Activated CD4-positive, alpha-beta T cell treated with anti-CD3 and anti-CD28 coated beads, Interleukin-2, amount 10 ng/mL, durations not matched to agents 24 days and 14 days (primary cell): Measurements from ENCODE around the gene RCAN3. TPM values are rescaled to one million over a fixed set of nuclear protein-coding genes. Genes with fewer than 3 reads are reported as not detected.
"Not testable (repeated sequence)": the region's sequence is repeated elsewhere in the genome, so short reads cannot be mapped to it uniquely, and the experiment has no call there.

Experiments
- DNase-seq: peaks from one replicate; pipeline ENCODE4 v3.0.0; 2022
- H3K27ac Mint-ChIP-seq: one replicate; pipeline ENCODE4 v1.8.0; 2022; ENCODE audit warnings: mild to moderate bottlenecking, mixed read lengths
- H3K27me3 Mint-ChIP-seq: one replicate; pipeline ENCODE4 v1.8.0; 2022; ENCODE audit warnings: mixed read lengths
- H3K36me3 Mint-ChIP-seq: one replicate; pipeline ENCODE4 v1.8.0; 2022; ENCODE audit warnings: low read depth, mild to moderate bottlenecking, mixed read lengths
- H3K4me1 Mint-ChIP-seq: one replicate; pipeline ENCODE4 v1.8.0; 2021; ENCODE audit warnings: mixed read lengths
- H3K4me3 Mint-ChIP-seq: one replicate; pipeline ENCODE4 v1.8.0; 2022; ENCODE audit warnings: mild to moderate bottlenecking, moderate library complexity, mixed read lengths
- H3K9me3 Mint-ChIP-seq: one replicate; pipeline ENCODE4 v1.8.0; 2021; ENCODE audit warnings: mixed read lengths
- intact Hi-C: fragments of 100-400 bp; cut with micrococcal nuclease; formaldehyde crosslinking; loops from one replicate; pipeline ENCODE4 v1.15.1; 2023
- total RNA-seq: library from RNA; stranded (reverse); gene quantifications from 2 replicates; pipeline ENCODE4 v1.2.3, GENCODE V29; 2022

The RCAN3 gene
- total RNA-seq, 1 donor from 2014 or later: 31.6 TPM

DNA sequence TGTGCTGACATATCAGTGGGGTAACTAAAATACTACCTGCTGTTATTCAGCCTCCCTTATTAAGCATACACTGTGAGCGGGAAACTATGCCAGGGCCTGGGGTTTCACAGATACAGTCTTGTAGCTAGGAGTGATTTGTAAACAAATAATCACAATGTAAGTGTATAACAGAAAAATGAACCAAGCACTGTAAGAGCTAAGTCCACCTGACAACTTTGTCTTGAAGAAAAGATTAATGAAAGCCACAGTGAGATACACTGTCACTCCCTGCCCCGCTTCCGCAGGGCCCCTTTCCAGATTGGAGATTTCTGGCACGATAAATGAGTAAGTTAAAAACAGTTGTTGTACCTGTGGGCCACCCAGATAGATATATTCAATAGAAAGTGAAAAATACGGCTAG, 4.8 kb downstream of the RCAN3 start:
- intact Hi-C loops: loop anchor here (10.0 kb wide), 1 partner anchor 533 kb away; no protein-coding TSS in a partner anchor
- H3K36me3 Mint-ChIP-seq: peaks cover 35% of the 10 kb centered on the region

GRCh38 chr1:24508911-24509310, 6.3 kb downstream of the RCAN3 start:
- Mint-ChIP-seq H3K4me3 (no peak overlapping the region), H3K4me1 (peaks cover 62% of the 10 kb centered on the region), H3K27me3 (no peaks in the 10 kb centered on the region), H3K9me3 (no peaks in the 10 kb centered on the region), H3K36me3 (peaks cover 37% of the 10 kb centered on the region), H3K27ac (no peak overlapping the region)
- intact Hi-C loops: loop anchor here (10.0 kb wide), 1 partner anchor 534 kb away; no protein-coding TSS in a partner anchor
- no peak for DNase-seq

More for the DNA sequence above, 4.8 kb downstream of the RCAN3 start:
- H3K9me3 Mint-ChIP-seq: no peaks in the 10 kb centered on the region
- DNase-seq: peak; percentile 76
- no peaks in the 10 kb centered on the region for H3K27me3 Mint-ChIP-seq
- peaks cover 65% of the 10 kb centered on the region for H3K4me1 Mint-ChIP-seq
- peak overlapping the region; percentile 88 for H3K27ac Mint-ChIP-seq
- peak overlapping the region; percentile 74 for H3K4me3 Mint-ChIP-seq

- H3K4me1 Mint-ChIP-seq: peaks cover 33% of the 10 kb centered on the region
- H3K36me3 Mint-ChIP-seq: peaks cover 49% of the 10 kb centered on the region
- H3K9me3 Mint-ChIP-seq: no peaks in the 10 kb centered on the region
- H3K27ac Mint-ChIP-seq: no peak overlapping the region
- no peaks in the 10 kb centered on the region for H3K27me3 Mint-ChIP-seq
- DNase-seq: no peak
- intact Hi-C loops: no loop called here
- no peak overlapping the region for H3K4me3 Mint-ChIP-seq
Measured at GRCh38 chr1:24513706-24514105, 11.1 kb downstream of the RCAN3 start.

- no peak for DNase-seq
- Mint-ChIP-seq H3K27me3 (no peaks in the 10 kb centered on the region), H3K4me1 (peaks cover 25% of the 10 kb centered on the region), H3K9me3 (no peaks in the 10 kb centered on the region), H3K36me3 (peaks cover 46% of the 10 kb centered on the region), H3K4me3 (no peak overlapping the region), H3K27ac (no peak overlapping the region)
- intact Hi-C loops: no loop called here
Measured at GRCh38 chr1:24514946-24515345, 12.3 kb downstream of the RCAN3 start.

DNA sequence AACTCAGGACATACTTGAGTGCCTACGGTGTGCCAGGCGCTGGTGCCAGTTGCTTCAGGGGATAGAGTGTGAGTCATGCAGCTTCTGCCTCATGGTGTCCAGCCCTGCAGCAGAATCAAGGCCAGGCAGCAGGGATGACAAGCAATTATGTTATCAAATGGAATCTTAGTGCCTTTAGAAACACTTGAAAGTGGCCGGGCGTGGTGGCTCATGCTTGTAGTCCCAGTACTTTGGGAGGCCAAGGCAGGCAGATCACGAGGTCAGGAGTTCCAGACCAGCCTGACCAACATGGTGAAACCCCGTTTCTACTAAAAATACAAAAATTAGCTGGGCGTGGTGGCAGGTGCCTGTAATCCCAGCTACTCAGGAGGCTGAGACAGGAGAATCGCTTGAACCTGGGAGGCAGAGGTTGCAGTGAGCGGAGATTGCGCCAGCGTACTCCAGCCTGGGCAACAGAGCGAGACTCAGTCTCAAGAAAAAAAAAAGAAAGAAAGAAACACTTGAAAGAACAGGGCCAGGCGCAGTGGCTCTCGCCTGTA, 13.1 kb downstream of the RCAN3 start:
- H3K36me3 Mint-ChIP-seq: peaks cover 48% of the 10 kb centered on the region

GRCh38 chr1:24516506-24516905, 13.9 kb downstream of the RCAN3 start:
- Mint-ChIP-seq H3K36me3 (peaks cover 44% of the 10 kb centered on the region), H3K27ac (no peak overlapping the region), H3K4me1 (peaks cover 15% of the 10 kb centered on the region)

More for the DNA sequence above, 13.1 kb downstream of the RCAN3 start:
- H3K4me1 Mint-ChIP-seq: peaks cover 17% of the 10 kb centered on the region
- intact Hi-C loops, H3K9me3 Mint-ChIP-seq, H3K4me3 Mint-ChIP-seq, DNase-seq, H3K27me3 Mint-ChIP-seq, H3K27ac Mint-ChIP-seq: not testable (repeated sequence)

DNA sequence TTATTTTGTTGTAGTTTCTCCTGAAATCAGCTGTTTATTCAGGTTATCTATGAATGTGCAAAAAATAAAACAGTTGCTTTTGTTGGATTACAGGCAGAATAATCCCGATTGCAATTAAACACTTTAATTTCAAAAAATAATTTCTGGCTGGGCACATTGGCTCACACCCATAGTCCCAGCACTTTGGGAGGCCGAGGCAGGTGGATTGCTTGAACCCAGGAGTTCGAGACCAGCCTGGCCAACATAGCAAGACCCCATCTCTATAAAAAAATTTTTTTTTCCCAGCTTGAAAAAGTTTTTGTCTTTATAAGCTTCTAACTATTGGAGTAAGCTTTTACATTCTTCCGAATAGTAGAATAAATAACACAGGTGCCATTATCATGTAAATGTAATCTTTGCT, 15.3 kb downstream of the RCAN3 start:
- H3K4me3 Mint-ChIP-seq: no peak overlapping the region
- peaks cover 44% of the 10 kb centered on the region for H3K36me3 Mint-ChIP-seq
- H3K4me1 Mint-ChIP-seq: peaks cover 11% of the 10 kb centered on the region
- intact Hi-C loops: no loop called here
- no peaks in the 10 kb centered on the region for H3K27me3 Mint-ChIP-seq
- peaks cover 5% of the 10 kb centered on the region for H3K9me3 Mint-ChIP-seq
- DNase-seq: no peak
- no peak overlapping the region for H3K27ac Mint-ChIP-seq

More at GRCh38 chr1:24516506-24516905, 13.9 kb downstream of the RCAN3 start:
- intact Hi-C loops: no loop called here
- Mint-ChIP-seq H3K4me3 (no peak overlapping the region), H3K9me3 (peaks cover 5% of the 10 kb centered on the region), H3K27me3 (no peaks in the 10 kb centered on the region)
- no peak for DNase-seq

DNA sequence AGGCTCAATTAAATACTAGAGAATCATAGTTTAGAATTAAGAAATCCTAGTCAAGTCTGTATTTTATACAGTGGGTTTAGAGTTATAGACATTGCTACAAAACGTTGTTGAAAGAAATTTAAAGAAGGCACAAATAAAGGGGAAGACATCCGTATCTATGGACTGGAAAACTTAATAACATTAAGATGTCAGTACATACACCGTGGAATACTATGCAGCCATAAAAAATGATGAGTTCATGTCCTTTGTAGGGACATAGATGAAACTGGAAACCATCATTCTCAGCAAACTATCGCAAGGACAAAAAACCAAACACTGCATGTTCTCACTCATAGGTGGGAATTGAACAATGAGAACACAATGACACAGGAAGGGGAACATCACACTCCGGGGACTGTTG, 17.6 kb downstream of the RCAN3 start:
- H3K4me3 Mint-ChIP-seq, H3K27ac Mint-ChIP-seq, DNase-seq, H3K27me3 Mint-ChIP-seq, intact Hi-C loops, H3K9me3 Mint-ChIP-seq: not testable (repeated sequence)
- Mint-ChIP-seq H3K36me3 (peaks cover 47% of the 10 kb centered on the region), H3K4me1 (peaks cover 12% of the 10 kb centered on the region)

DNA sequence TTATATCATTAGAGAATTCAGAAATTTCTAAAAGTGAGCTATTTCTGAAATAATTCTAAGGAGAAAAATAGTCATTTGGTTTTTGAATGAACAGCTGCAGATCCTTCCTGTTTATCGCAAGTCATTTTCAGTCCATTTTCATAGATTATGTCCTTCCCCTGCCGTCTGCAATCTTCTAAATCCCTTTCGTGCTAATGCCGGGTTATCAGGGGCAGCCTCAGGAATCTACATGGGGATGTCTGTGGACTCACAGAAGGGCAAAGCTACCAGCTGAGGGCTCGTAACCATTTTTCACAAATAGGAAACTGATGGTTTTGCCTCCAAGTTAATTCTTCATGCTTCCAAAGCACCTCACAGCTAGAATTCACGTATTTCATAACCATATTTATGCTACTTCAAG, 23.0 kb downstream of the RCAN3 start:
- H3K27ac Mint-ChIP-seq: no peak overlapping the region
- no peak overlapping the region for H3K4me3 Mint-ChIP-seq
- intact Hi-C loops: no loop called here
- H3K27me3 Mint-ChIP-seq: no peaks in the 10 kb centered on the region
- no peak for DNase-seq
- no peaks in the 10 kb centered on the region for H3K9me3 Mint-ChIP-seq
- H3K36me3 Mint-ChIP-seq: peaks cover 31% of the 10 kb centered on the region
- H3K4me1 Mint-ChIP-seq: peaks cover 7% of the 10 kb centered on the region

DNA sequence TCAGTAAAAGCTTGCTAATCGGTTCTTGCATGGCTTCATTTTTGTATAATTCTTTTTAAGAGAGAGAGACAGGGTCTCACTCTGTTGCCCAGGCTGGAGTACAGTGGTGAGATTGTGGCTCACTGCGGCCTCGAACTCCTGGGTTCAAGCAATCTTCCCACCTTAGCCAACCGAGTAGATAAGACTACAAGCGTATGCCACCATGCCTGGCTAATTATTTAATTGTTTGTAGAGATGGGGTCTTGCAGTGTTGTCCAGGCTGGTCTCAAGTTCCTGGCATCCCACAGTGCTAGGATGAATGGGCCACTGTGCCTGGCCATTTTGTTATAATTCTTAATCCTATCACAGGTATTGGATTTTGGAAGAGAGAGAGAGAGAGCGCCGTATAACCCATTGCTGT, 23.4 kb downstream of the RCAN3 start:
- H3K36me3 Mint-ChIP-seq: peaks cover 30% of the 10 kb centered on the region
- peaks cover 7% of the 10 kb centered on the region for H3K4me1 Mint-ChIP-seq
- H3K27me3 Mint-ChIP-seq: no peaks in the 10 kb centered on the region
- no peak overlapping the region for H3K4me3 Mint-ChIP-seq
- no peak overlapping the region for H3K27ac Mint-ChIP-seq
- DNase-seq: no peak
- H3K9me3 Mint-ChIP-seq: no peaks in the 10 kb centered on the region
- intact Hi-C loops: no loop called here

GRCh38 chr1:24526940-24527542, 24.4 kb downstream of the RCAN3 start:
- intact Hi-C loops: loop anchor here (1.0 kb wide), 1 partner anchor 112 kb away; the partner anchor contains the start of gene NIPAL3
- Mint-ChIP-seq H3K9me3 (no peaks in the 10 kb centered on the region), H3K27ac (no peak overlapping the region), H3K4me1 (peaks cover 7% of the 10 kb centered on the region), H3K4me3 (no peak overlapping the region), H3K36me3 (peaks cover 38% of the 10 kb centered on the region), H3K27me3 (no peaks in the 10 kb centered on the region)
- peak; percentile 83 for DNase-seq

- no peak for DNase-seq
- Mint-ChIP-seq H3K36me3 (peaks cover 42% of the 10 kb centered on the region), H3K9me3 (no peaks in the 10 kb centered on the region), H3K4me3 (no peak overlapping the region), H3K27me3 (no peaks in the 10 kb centered on the region), H3K4me1 (peaks cover 12% of the 10 kb centered on the region), H3K27ac (no peak overlapping the region)
- intact Hi-C loops: no loop called here
Measured at GRCh38 chr1:24528744-24529143, 26.1 kb downstream of the RCAN3 start.

GRCh38 chr1:24529292-24529691, 26.7 kb downstream of the RCAN3 start:
- H3K4me3 Mint-ChIP-seq, H3K9me3 Mint-ChIP-seq, H3K27me3 Mint-ChIP-seq, intact Hi-C loops, H3K27ac Mint-ChIP-seq, DNase-seq: not testable (repeated sequence)
- Mint-ChIP-seq H3K4me1 (peaks cover 17% of the 10 kb centered on the region), H3K36me3 (peaks cover 46% of the 10 kb centered on the region)

DNA sequence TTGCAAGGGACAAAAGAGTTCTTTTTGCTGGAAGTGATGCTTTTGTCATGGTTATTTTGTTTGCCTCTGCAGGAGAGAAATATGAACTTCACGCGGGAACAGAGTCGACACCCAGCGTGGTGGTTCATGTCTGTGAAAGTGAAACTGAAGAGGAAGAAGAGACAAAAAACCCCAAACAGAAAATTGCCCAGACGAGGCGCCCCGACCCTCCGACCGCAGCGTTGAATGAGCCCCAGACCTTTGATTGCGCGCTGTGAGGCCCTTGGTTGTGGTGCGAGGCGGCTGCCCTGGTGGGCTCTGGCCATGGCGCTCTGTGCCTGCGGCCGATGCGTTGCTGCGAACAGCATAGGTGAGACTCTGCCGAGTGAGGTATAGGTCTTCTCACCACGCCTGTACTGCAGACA, 32.4 kb downstream of the RCAN3 start:
- peak overlapping the region; percentile 97 for H3K27ac Mint-ChIP-seq
- no peaks in the 10 kb centered on the region for H3K9me3 Mint-ChIP-seq
- peak overlapping the region; percentile 90 for H3K4me3 Mint-ChIP-seq
- H3K36me3 Mint-ChIP-seq: peaks cover 55% of the 10 kb centered on the region
- intact Hi-C loops: no loop called here
- H3K4me1 Mint-ChIP-seq: peaks cover 42% of the 10 kb centered on the region
- peak; percentile 94 for DNase-seq
- no peaks in the 10 kb centered on the region for H3K27me3 Mint-ChIP-seq
